Hepatic stellate cell (primary cell): ENCODE data around the gene SPTBN2.
"Not testable (repeated sequence)": the region's sequence is repeated elsewhere in the genome, so short reads cannot be mapped to it uniquely, and the experiment has no call there.

Source experiments
- DNase-seq: peaks from one replicate; pipeline ENCODE4 v3.0.0; 2011; ENCODE audit warnings: low spot score

The SPTBN2 gene

DNA sequence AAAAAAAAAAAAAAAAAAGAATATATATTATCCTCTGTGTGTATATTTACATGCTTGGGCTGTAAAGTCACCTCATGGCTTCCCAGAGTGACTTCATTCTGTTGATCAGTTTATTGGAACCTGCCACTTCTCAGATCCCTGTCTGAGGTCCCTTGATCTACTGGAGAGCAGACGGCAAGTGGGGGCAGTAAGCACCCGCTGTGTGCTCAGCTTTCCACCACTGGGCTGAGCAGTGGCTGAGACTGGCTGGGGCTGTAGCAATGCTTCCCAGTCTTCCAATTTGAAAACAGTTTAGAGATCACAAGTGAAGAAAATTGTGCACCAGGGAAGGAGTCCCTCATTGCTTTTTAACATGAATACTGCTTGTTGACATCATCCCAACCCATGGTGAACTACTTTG lies 44.4 kb downstream of the SPTBN2 start:
- no peak for DNase-seq

DNA sequence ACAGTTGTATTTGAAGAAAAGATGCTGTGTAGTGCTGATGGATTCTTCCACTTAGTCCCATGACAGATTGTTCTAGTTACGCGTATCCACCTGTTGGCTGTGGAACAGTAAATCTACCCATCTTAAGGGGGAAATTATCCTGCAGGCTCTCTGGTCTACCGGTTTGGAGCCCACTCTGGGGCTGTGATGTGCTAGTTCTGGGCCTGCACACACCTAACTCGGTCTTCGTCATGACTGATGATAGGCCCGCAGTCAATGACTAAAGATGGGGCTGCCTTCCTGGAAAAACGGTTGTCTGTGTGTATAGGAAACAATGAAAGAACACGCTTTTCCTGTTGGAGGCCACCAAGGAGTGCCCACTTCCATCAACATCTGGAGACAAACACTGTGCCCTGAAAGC lies 45.1 kb downstream of the SPTBN2 start:
- no peak for DNase-seq

DNA sequence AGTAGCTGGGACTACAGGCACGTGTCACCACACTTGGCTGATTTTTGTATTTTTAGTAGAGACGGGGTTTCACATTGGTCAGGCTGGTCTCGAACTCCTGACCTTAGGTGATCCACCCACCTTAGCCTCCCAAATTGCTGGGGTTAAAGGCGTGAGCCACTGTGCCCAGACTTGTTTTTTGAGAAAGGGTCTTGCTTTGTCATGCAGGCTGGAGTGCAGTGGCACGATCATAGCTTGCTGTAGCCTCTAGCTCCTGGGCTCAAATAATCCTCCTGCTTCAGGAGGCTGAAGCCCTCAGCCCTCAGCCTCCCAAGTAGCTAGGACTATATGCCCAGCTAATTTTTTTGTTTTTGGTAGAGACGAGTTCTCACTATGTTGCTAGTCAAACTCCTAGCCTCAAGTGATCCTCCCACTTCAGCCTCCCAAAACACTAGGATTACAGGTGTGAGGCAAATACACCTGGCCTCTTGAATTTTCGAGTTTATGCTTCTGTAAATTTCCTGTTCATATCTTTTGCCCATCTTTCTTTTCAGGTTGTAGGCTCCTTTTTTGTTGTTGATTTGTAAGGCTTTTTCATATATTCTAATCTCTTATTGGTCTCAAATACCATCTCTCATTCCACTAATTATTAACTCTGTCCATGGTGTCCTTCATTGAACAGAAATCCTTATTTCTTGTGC lies 47.9 kb downstream of the SPTBN2 start:
- no peak for DNase-seq

DNA sequence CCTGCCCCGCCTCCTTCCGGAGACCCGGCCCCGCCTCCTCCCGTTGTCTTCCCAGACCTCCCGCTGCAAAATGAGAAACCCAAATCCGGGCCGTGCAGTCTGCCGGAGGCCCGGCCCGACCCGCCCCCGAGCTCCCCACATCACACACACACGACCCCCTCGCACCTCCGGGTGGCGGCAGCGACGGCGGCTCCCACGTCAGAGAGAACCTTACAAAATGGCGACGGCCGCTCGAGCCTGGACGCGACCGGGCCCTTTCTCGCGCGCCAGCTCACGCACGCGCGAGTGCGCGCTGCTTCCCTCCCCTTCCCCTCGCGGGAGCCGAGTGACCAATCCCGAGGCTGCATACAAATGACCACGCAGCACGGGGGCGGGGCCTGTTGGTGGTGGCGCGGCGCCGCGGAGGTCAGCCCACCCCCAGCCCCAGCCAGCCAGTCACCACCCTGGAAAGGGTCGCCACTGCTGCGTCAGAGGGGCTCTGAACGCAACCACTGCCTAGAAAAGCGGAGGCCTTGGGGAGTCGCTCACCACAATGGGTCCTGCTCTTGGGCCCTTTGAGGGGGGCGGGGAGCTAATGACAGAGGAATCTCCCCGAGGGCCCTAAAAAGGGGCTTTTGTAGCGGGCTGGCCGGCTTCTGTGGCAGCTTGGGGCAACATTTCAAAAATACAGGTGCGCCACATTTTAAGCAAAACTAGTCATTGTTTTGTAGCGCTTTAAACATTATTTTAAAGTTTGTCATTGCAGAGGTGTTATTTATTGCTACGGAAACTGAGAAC lies 51.2 kb downstream of the SPTBN2 start, which contains the start of gene RBM4B:
Gene RBM4B, minus strand, starts transcription at position 289 of the 777 bp plus-strand sequence. CDS start 808 bp downstream, outside the sequence.
- peak; percentile 99 for DNase-seq

DNA sequence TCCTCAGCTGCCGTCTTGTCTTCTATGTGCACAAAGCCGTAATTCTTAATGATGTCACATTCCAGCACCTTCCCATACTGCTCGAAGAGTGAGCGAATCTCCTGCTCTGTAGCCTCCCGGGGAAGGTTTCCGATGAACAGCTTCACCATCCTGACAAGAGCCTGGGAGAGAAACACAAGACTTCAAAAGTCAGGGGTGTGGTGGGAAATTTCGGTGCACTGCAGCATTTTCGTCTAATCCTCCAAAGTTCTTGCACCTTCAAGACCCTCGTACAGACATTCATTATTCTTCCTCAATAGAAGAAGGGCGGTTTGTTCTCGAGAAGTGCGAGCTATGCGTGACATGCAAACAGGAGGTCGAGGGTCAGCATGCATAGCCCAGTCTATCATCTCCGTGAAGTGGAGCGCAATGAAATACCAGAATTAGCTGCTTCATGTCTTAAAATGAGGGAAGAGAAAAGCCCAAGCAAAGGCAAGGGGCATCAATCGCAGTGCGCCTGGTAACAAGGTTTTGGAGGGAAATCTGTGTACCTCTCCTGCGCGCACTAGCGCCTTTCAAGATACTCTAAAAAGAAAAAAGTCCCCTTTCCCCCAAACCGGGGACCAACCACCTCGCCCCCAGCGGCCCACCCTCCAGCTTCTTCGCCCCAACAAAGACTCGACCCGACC lies 52.0 kb downstream of the SPTBN2 start:
- no peak for DNase-seq

DNA sequence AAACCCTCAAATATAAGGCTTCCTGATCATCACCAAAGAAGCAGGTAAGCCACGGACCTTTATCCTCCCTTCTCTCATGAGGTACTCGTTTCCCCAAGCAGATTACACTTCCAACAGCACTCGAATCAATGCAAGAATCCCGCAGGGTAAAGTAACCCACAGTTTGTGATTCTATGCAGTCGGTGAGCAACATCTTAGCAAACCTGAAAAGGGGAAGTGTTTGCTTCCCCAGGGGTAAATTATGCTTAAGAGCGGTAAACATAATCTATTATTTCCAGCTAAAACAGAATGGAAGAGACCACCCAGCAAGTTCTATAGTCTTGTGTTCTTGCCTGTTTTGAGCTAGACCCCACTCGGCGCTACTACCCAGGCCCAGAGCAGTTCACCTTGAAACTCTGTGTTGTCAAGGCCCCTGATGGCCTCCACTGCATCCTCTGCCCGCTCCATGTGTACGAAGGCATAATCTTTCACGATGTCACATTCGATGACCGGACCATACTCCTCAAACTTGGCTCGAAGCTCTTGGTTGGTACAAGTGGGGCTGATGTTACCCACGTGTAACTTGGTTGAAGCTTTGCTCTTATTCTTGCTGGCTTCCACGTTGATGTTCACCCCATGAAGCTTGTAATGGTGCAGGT lies 52.6 kb downstream of the SPTBN2 start:
- no peak for DNase-seq

DNA sequence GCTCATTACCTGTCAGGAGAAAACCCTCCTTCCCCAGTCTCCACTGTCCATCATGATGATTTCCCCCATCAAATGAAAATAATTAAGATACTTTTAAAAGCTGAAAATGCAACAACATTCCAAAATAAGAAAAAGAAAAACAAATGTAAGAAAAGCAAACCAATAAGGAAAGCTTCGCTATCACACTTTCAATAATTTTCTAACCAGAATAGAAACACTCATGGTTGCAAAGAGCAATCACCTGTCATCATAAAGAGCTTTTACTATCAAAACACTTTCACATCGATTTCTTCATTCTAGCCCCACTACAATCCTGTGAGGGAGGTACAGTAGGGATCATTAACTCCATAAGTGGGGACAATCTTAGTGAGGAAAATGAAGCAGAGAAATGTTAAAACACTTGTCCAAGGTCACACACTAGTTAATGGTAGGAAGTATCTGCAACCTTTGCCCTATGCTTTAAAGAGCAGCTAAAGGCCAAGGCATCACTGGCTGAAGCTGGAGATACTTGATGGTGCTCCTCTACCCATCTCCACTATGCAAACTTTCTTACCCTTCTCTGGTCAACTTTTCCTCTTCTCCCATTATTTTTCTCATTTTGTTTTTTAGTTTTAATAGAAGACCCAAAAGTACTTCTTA lies 53.9 kb downstream of the SPTBN2 start:
- no peak for DNase-seq

DNA sequence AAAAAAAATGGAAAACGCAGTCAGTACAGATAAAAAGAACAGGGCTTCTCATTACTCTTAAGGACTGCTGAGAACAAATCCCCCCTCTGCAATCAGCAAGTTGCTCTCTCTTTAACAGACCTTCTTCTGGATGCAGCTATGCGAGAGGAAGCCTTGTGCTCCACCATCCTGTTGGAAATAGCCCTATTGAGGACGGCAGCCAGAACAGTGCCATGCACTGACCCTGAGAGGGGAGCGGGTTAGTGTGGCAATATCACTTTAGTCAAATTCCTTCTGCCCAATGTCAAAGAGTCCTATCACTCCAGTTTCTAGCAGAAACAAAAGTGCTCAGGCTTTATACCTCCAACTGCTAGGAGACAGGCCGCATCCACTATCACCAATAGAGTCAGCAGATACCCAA lies 58.2 kb downstream of the SPTBN2 start:
- no peak for DNase-seq

DNA sequence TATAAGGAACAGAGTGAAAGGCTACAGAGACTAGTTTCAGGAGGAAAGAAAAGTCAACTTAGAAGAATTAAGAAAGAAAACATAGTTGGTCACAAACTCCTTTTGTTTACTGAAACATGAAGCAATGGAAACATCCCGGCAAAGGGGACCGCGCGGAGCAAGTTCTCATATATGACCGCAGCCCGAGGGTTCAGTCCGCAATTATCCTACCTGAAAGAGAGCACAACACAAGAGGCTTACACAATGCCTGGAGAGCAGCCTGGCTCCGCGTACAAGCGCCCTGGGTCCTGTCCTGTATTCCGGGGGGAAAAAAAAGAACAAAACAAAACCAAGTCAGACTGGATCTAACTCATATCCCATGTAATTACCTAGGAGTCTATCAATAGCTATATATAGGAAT lies 63.6 kb downstream of the SPTBN2 start:
- DNase-seq, result no peak

DNA sequence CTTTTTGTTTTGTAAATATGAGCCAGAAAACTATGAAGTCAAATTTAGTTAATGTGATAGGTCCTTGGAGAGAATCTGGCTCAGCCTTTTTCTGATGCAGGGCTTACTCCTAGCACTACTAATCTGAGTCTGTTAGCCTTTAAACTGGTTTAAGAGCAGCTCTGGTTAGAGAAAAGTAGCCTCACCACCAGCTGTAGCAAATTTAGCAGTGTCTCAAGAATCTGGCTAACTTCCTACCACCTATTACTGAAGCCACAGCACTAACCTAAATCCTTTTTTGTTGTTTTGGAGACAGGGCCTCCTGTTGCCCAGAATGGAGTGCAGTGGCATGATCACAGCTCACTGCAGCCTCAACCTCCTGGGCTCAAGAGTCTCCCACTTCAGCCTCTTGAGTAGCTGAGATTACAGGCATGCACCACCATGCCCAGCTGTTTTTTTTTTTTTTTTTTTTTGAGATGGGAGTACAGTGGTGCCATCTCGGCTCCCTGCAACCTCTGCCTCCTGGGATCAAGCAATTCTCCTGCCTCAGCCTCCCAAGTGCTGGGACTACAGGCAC lies 65.2 kb downstream of the SPTBN2 start:
- DNase-seq, result no peak

DNA sequence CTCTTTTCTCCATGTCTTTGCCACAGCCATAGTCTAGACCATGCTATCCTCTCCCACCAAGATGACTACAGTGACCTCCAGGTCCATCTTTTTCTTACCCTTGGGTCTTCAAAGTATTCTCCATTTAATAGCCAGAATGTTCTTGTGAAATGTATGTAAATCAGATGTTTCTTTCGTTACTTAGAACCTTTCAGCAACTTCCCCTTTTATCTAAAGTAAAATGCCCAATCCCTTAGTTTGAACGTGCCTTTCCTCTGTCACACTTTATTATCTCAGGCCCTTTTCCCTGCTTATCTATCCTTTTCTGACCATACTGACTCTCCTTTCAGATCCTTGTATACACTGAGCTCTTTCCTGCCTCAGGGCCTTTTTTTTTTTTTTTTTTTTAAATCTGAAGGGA lies 69.3 kb downstream of the SPTBN2 start:
- no peak for DNase-seq

DNA sequence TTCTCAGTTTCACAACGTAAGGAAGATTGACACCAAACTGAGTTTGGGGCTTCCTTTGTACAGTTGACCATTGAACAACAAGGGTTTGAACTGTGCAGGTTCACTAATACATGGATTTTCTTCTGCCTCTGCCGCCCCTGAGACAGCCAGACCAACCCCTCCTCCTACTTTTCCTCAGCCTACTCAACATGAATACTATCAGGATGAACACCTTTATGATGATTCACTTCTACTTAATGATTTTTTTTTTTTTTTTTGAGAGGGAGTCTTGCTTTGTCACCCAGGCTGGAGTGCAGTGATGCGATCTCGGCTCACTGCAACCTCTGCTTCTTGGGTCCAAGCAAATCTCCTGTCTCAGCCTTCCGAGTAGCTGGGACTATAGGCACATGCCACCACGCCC lies 75.9 kb downstream of the SPTBN2 start:
- no peak for DNase-seq

DNA sequence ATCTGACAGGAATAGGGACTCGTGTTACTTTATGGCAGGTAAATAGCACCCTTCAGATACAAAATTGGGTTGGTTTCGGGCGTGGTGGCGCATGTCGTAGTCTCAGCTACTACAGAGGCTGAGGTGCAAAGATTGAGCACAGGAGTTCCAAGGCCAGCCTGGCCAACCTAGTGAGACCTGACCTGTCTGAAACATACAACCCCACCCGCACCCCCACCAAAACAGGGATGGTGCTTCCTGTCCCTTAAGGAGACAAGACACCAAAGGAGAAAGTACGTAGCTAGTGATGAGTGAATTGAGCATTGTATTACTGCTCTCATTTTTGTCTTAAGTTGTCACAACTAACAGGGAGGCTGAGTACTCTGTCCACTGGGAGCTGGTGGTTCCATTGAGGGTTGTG lies 76.4 kb downstream of the SPTBN2 start:
- no peak for DNase-seq

DNA sequence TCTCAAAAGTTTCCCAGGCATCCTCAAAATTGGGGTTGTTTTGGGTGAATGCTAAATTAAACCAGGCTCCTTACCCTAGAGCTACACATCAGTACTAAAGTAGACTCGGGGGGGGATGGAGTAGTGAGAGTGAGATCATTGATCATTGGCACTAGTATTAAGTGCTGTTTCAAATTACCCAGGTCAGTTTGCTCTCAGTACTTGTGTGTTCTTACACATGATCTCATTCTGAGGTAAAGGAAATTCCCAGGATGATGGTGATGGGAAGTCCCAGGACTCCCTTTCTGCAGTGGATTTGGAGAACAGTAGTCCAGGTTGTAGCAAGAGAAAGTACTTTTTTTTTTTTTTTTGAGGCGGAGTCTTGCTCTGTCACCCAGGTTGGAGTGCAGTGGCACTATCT lies 78.0 kb downstream of the SPTBN2 start:
- DNase-seq, result no peak

DNA sequence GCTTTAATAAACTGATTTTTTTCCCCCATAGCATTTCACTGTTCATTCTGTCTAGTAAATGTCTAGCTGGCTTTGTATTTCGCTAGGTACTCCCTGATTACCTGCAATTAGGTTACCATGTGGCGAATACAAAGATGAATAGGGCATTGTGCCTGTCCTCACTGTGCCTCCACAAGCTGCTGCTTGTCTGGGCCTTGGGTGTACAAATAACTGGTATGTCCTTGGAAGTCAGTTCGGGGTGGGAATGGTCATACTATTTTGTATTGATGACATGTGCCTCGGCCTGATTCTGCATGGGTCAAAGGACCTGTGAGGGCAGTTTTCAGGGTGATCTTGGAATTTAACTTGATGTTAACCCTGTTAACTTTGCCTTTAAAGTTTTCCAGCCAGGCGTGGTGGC lies 79.1 kb downstream of the SPTBN2 start:
- no peak for DNase-seq

DNA sequence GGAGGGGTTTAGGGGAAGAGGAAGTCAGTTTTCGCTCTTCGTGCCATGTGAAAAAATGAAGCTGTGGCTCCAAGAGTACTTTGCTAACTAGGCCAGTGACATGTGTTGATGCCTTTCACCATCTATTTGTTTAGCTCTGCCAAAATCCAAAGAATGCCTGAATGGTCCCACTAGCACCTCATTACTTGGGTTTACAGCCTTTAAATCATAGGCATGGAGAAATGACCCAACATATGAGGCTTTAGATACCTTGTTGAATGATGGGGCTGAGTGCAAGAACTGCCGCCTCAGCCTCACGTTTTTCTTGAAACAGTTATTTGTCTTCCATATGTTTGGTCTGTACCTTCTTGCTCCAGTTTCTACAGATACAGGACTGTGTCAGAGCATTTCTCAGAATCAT lies 82.2 kb downstream of the SPTBN2 start:
- no peak for DNase-seq

DNA sequence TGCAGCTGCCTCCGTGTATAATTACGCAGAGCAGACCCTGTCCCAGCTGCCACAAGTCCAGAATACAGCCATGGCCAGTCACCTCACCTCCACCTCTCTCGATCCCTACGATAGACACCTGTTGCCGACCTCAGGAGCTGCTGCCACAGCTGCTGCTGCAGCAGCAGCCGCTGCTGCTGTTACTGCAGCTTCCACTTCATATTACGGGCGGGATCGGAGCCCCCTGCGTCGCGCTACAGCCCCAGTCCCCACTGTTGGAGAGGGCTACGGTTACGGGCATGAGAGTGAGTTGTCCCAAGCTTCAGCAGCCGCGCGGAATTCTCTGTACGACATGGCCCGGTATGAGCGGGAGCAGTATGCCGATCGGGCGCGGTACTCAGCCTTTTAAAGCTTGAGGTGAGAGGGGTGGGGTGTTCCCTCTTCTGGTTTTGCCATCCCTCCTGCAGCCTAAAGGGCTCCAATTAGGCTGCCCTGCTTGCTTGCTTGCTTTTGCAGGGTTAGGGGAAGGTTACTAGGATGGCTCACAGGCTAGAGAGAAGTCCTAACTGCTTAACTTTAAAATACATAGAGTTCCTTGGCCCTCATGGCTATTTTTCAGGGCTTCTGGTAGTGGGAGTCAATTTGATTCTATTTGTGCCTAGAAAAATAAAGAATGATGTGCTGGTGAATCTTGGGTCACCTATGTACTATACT lies 85.1 kb downstream of the SPTBN2 start:
- no peak for DNase-seq

DNA sequence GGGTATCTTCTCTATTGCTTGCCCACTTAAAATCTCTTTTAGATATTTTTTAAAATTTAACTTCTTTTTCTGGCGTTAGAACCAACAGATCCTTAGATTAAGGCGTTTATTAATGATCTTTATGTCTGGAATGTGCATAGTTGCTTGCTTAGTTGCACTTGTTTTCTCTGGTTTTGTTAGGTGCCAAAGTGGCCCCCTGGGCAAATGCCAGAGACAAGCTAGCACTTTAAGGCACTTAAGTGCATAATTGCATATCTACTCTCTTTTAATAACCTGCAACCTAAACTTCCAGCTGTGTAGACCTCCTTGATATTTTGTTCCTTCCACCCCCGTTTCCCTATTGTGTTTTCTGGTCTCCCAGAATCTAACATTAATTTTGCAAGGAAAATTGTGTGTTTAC lies 87.2 kb downstream of the SPTBN2 start:
- DNase-seq, result no peak

DNA sequence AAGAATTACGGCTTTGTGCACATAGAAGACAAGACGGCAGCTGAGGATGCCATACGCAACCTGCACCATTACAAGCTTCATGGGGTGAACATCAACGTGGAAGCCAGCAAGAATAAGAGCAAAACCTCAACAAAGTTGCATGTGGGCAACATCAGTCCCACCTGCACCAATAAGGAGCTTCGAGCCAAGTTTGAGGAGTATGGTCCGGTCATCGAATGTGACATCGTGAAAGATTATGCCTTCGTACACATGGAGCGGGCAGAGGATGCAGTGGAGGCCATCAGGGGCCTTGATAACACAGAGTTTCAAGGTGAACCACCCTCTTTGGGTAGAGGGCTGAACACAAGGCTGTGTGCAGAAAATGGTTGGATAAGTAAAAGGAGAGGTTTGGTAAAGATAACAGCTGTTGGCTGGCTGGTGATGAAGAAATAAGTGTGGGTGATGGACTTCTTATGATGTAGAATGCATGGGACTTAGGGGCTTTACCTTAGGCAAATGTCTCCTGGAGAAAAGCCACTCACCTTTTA lies 89.1 kb downstream of the SPTBN2 start:
- not testable (repeated sequence) for DNase-seq

DNA sequence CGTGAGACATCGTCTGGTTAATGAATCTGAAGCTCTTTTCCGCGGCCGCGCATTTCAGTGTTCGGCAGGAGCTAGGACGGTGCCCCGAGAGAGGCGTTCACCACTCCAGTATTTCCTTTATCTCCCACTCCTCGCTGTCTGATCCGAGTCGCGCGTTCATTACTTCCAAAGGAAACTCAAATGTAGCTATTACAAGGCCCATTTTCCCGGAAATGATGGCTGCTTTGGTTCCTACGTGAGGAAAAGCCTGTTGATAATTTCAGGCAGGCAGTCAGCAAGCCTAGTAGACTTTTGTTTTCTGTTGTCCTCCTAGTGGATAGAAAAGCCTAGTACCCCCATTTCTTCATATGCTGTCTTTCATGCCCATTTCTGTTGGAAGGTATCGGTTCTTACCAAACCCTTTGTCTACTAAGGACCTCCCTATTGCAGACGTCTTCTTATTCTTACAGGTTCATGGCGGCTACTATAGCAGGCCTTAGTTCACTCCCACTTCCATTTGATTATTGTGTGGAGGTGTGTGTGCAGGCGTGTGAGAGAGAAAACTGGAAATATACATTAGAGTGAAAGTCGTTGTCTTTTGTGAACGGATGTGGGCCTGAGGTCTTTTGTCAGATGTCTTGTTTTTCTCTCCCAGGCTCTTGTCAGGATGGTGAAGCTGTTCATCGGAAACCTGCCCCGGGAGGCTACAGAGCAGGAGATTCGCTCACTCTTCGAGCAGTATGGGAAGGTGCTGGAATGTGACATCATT lies 89.8 kb downstream of the SPTBN2 start:
- peak; percentile 43 for DNase-seq
